HEK293 (cell line): ENCODE measurements around the gene FOXM1.

Source experiments
- BCL11B ChIP-seq: fragments of 450-650 bp; formaldehyde crosslinking; IDR thresholded peaks from 2 replicates; pipeline ENCODE4 v1.5.1; 2016; ENCODE audit warnings: low read depth, missing biosample characterization, missing genetic modification characterization
- GFI1B ChIP-seq: fragments of 450-650 bp; formaldehyde crosslinking; IDR thresholded peaks from 2 replicates; pipeline ENCODE4 v1.5.1; 2016; ENCODE audit warnings: missing biosample characterization, missing genetic modification characterization
- HOXA7 ChIP-seq: sonication (generic); formaldehyde crosslinking; IDR thresholded peaks from 2 replicates; pipeline ENCODE4 v1.8.1; 2022; ENCODE audit warnings: missing genetic modification reagents, borderline replicate concordance
- HOXC10 ChIP-seq: sonication (generic); formaldehyde crosslinking; IDR thresholded peaks from 2 replicates; pipeline ENCODE4 v1.8.1; 2023; ENCODE audit warnings: mild to moderate bottlenecking, missing genetic modification reagents
- KLF9 ChIP-seq: fragments of 450-650 bp; formaldehyde crosslinking; IDR thresholded peaks from 2 replicates; pipeline ENCODE4 v1.5.1; 2016; ENCODE audit warnings: missing biosample characterization, missing genetic modification characterization, low read depth
- PRDM1 ChIP-seq: fragments of 450-650 bp; formaldehyde crosslinking; IDR thresholded peaks from 2 replicates; pipeline ENCODE4; 2016; ENCODE audit warnings: missing biosample characterization, missing genetic modification characterization
- SP2 ChIP-seq: fragments of 450-650 bp; formaldehyde crosslinking; IDR thresholded peaks from 2 replicates; pipeline ENCODE4 v1.5.1; 2016; ENCODE audit warnings: missing biosample characterization, missing genetic modification characterization
- YY1 ChIP-seq: fragments of 450-650 bp; formaldehyde crosslinking; IDR thresholded peaks from 2 replicates; pipeline ENCODE4 v1.5.1; 2018; ENCODE audit warnings: missing biosample characterization, missing genetic modification characterization
- ZBTB1 ChIP-seq: fragments of 450-650 bp; formaldehyde crosslinking; IDR thresholded peaks from 2 replicates; pipeline ENCODE4 v1.5.1; 2016; ENCODE audit warnings: missing biosample characterization, missing genetic modification characterization
- ZBTB48 ChIP-seq: fragments of 450-650 bp; formaldehyde crosslinking; IDR thresholded peaks from 2 replicates; pipeline ENCODE4 v1.5.1; 2016; ENCODE audit warnings: missing biosample characterization, missing genetic modification characterization
- ZNF114 ChIP-seq: fragments of 450-650 bp; formaldehyde crosslinking; IDR thresholded peaks from 2 replicates; pipeline ENCODE4 v1.5.0; 2017; ENCODE audit warnings: missing biosample characterization, missing genetic modification characterization
- ZNF140 ChIP-seq: fragments of 450-650 bp; formaldehyde crosslinking; IDR thresholded peaks from 2 replicates; pipeline ENCODE4 v1.5.1; 2016; ENCODE audit warnings: missing biosample characterization, missing genetic modification characterization
- ZNF292 ChIP-seq: fragments of 450-650 bp; formaldehyde crosslinking; IDR thresholded peaks from 2 replicates; pipeline ENCODE4 v1.5.1; 2016; ENCODE audit warnings: low read depth, missing biosample characterization, missing genetic modification characterization, borderline replicate concordance
- ZNF324 ChIP-seq: fragments of 450-650 bp; formaldehyde crosslinking; IDR thresholded peaks from 2 replicates; pipeline ENCODE4 v1.5.1; 2016; ENCODE audit warnings: missing biosample characterization, missing genetic modification characterization
- ZNF335 ChIP-seq: fragments of 450-650 bp; formaldehyde crosslinking; conservative IDR thresholded peaks from 2 replicates; pipeline ENCODE4 v1.5.1; 2016; ENCODE audit warnings: missing biosample characterization, missing genetic modification characterization
- ZNF514 ChIP-seq: fragments of 450-650 bp; formaldehyde crosslinking; IDR thresholded peaks from 2 replicates; pipeline ENCODE4 v1.5.1; 2016; ENCODE audit warnings: missing biosample characterization, missing genetic modification characterization
- ZNF571 ChIP-seq: fragments of 450-650 bp; formaldehyde crosslinking; IDR thresholded peaks from 2 replicates; pipeline ENCODE4 v1.5.0; 2017; ENCODE audit warnings: missing biosample characterization, missing genetic modification characterization
- ZNF768 ChIP-seq: fragments of 450-650 bp; formaldehyde crosslinking; IDR thresholded peaks from 2 replicates; pipeline ENCODE4 v1.5.1; 2018; ENCODE audit warnings: missing biosample characterization, mild to moderate bottlenecking, missing genetic modification characterization
- ZNF777 ChIP-seq: fragments of 450-650 bp; formaldehyde crosslinking; IDR thresholded peaks from 2 replicates; pipeline ENCODE4 v1.5.1; 2017; ENCODE audit warnings: missing biosample characterization, missing genetic modification characterization, borderline replicate concordance
- TF ChIP-seq, protein P1 (sequence below): fragments of 450-650 bp; formaldehyde crosslinking; IDR thresholded peaks from 2 replicates; pipeline ENCODE4 v1.5.1; 2016; ENCODE audit warnings: missing biosample characterization, missing genetic modification characterization
- TF ChIP-seq, protein P2 (sequence below): fragments of 450-650 bp; formaldehyde crosslinking; IDR thresholded peaks from 2 replicates; pipeline ENCODE4; 2016; ENCODE audit warnings: missing biosample characterization, missing genetic modification characterization
- TF ChIP-seq, protein P3 (sequence below): fragments of 450-650 bp; formaldehyde crosslinking; IDR thresholded peaks from 2 replicates; pipeline ENCODE4 v1.5.1; 2016; ENCODE audit warnings: missing biosample characterization, missing genetic modification characterization, low read depth
- TF ChIP-seq, protein P4 (sequence below): fragments of 450-650 bp; formaldehyde crosslinking; optimal IDR thresholded peaks from 2 replicates; pipeline ENCODE3; 2016; ENCODE audit warnings: missing biosample characterization, mild to moderate bottlenecking, missing genetic modification characterization
- TF ChIP-seq, protein P5 (sequence below): fragments of 450-650 bp; formaldehyde crosslinking; IDR thresholded peaks from 2 replicates; pipeline ENCODE4 v1.5.1; 2016; ENCODE audit warnings: missing biosample characterization, missing genetic modification characterization, borderline replicate concordance
- TF ChIP-seq, protein P6 (sequence below): fragments of 450-650 bp; formaldehyde crosslinking; IDR thresholded peaks from 2 replicates; pipeline ENCODE4 v1.5.1; 2016; ENCODE audit warnings: missing biosample characterization, missing genetic modification characterization
- TF ChIP-seq, protein P7 (sequence below): fragments of 450-650 bp; formaldehyde crosslinking; IDR thresholded peaks from 2 replicates; pipeline ENCODE4 v1.5.1; 2017; ENCODE audit warnings: missing biosample characterization, missing genetic modification characterization

FOXM1 gene

DNA sequence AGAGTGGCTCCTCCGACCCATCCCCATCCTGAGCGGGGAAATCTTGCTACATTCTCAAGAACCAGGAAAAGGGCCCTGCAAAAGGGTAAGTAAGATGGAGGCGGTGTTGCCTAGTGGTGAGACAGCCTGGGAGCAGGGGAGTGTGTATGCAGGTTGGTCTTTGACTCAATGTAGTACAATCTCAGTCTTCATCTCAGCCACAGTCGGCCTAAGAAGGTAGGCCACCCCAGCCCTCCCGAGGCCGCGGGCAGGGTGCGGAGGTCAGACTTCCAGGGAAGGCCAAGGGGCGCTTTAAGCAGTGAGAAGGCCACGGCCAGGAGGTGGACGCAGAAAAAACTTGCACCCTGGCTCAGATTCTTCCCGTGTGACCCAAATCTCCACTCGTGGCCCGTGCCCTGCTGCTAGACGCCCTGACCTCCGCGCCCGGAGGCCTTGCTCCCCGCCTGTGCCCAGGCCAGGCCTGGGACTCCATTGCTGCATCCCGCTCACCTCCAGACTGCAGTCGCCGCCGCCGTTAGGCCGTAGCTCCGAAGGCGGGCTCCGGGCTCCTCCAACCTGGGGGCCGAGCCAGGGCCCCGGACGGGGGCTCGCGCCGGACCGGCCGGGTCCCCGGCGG lies 435 bp downstream of the FOXM1 start (continued):
- TF ChIP-seq, protein P1, sequence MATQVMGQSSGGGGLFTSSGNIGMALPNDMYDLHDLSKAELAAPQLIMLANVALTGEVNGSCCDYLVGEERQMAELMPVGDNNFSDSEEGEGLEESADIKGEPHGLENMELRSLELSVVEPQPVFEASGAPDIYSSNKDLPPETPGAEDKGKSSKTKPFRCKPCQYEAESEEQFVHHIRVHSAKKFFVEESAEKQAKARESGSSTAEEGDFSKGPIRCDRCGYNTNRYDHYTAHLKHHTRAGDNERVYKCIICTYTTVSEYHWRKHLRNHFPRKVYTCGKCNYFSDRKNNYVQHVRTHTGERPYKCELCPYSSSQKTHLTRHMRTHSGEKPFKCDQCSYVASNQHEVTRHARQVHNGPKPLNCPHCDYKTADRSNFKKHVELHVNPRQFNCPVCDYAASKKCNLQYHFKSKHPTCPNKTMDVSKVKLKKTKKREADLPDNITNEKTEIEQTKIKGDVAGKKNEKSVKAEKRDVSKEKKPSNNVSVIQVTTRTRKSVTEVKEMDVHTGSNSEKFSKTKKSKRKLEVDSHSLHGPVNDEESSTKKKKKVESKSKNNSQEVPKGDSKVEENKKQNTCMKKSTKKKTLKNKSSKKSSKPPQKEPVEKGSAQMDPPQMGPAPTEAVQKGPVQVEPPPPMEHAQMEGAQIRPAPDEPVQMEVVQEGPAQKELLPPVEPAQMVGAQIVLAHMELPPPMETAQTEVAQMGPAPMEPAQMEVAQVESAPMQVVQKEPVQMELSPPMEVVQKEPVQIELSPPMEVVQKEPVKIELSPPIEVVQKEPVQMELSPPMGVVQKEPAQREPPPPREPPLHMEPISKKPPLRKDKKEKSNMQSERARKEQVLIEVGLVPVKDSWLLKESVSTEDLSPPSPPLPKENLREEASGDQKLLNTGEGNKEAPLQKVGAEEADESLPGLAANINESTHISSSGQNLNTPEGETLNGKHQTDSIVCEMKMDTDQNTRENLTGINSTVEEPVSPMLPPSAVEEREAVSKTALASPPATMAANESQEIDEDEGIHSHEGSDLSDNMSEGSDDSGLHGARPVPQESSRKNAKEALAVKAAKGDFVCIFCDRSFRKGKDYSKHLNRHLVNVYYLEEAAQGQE (tag by site-specific recombination): no peak
- no peak for TF ChIP-seq ZNF292 (tag by site-specific recombination)
- TF ChIP-seq ZNF768: no peak
- no peak for TF ChIP-seq HOXA7 (CRISPR knock-in tag)
- TF ChIP-seq ZNF140: no peak
- TF ChIP-seq ZNF335 (tag by site-specific recombination): peak; percentile 45
- TF ChIP-seq, protein P2, sequence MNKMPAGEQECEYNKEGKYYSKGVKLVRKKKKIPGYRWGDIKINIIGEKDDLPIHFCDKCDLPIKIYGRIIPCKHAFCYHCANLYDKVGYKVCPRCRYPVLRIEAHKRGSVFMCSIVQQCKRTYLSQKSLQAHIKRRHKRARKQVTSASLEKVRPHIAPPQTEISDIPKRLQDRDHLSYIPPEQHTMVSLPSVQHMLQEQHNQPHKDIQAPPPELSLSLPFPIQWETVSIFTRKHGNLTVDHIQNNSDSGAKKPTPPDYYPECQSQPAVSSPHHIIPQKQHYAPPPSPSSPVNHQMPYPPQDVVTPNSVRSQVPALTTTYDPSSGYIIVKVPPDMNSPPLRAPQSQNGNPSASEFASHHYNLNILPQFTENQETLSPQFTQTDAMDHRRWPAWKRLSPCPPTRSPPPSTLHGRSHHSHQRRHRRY (tag by site-specific recombination): no peak
- no peak for TF ChIP-seq BCL11B
- TF ChIP-seq, protein P3, sequence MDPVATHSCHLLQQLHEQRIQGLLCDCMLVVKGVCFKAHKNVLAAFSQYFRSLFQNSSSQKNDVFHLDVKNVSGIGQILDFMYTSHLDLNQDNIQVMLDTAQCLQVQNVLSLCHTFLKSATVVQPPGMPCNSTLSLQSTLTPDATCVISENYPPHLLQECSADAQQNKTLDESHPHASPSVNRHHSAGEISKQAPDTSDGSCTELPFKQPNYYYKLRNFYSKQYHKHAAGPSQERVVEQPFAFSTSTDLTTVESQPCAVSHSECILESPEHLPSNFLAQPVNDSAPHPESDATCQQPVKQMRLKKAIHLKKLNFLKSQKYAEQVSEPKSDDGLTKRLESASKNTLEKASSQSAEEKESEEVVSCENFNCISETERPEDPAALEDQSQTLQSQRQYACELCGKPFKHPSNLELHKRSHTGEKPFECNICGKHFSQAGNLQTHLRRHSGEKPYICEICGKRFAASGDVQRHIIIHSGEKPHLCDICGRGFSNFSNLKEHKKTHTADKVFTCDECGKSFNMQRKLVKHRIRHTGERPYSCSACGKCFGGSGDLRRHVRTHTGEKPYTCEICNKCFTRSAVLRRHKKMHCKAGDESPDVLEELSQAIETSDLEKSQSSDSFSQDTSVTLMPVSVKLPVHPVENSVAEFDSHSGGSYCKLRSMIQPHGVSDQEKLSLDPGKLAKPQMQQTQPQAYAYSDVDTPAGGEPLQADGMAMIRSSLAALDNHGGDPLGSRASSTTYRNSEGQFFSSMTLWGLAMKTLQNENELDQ: no peak
- no peak for TF ChIP-seq ZBTB48 (tag by site-specific recombination)
- TF ChIP-seq ZNF324 (tag by site-specific recombination): no peak
- TF ChIP-seq PRDM1 (tag by site-specific recombination): peak; percentile 78
- no peak for TF ChIP-seq ZBTB1 (tag by site-specific recombination)
- TF ChIP-seq ZNF114 (tag by site-specific recombination): no peak
- TF ChIP-seq, protein P4, sequence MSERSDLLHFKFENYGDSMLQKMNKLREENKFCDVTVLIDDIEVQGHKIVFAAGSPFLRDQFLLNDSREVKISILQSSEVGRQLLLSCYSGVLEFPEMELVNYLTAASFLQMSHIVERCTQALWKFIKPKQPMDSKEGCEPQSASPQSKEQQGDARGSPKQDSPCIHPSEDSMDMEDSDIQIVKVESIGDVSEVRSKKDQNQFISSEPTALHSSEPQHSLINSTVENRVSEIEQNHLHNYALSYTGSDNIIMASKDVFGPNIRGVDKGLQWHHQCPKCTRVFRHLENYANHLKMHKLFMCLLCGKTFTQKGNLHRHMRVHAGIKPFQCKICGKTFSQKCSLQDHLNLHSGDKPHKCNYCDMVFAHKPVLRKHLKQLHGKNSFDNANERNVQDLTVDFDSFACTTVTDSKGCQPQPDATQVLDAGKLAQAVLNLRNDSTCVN: no peak
- TF ChIP-seq, protein P5, sequence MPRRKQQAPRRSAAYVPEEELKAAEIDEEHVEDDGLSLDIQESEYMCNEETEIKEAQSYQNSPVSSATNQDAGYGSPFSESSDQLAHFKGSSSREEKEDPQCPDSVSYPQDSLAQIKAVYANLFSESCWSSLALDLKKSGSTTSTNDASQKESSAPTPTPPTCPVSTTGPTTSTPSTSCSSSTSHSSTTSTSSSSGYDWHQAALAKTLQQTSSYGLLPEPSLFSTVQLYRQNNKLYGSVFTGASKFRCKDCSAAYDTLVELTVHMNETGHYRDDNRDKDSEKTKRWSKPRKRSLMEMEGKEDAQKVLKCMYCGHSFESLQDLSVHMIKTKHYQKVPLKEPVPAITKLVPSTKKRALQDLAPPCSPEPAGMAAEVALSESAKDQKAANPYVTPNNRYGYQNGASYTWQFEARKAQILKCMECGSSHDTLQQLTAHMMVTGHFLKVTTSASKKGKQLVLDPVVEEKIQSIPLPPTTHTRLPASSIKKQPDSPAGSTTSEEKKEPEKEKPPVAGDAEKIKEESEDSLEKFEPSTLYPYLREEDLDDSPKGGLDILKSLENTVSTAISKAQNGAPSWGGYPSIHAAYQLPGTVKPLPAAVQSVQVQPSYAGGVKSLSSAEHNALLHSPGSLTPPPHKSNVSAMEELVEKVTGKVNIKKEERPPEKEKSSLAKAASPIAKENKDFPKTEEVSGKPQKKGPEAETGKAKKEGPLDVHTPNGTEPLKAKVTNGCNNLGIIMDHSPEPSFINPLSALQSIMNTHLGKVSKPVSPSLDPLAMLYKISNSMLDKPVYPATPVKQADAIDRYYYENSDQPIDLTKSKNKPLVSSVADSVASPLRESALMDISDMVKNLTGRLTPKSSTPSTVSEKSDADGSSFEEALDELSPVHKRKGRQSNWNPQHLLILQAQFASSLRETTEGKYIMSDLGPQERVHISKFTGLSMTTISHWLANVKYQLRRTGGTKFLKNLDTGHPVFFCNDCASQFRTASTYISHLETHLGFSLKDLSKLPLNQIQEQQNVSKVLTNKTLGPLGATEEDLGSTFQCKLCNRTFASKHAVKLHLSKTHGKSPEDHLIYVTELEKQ (tag by site-specific recombination): no peak
- TF ChIP-seq, protein P6, sequence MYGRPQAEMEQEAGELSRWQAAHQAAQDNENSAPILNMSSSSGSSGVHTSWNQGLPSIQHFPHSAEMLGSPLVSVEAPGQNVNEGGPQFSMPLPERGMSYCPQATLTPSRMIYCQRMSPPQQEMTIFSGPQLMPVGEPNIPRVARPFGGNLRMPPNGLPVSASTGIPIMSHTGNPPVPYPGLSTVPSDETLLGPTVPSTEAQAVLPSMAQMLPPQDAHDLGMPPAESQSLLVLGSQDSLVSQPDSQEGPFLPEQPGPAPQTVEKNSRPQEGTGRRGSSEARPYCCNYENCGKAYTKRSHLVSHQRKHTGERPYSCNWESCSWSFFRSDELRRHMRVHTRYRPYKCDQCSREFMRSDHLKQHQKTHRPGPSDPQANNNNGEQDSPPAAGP: no peak
- no peak for TF ChIP-seq HOXC10 (CRISPR knock-in tag)
- no peak for TF ChIP-seq ZNF571 (tag by site-specific recombination)
- TF ChIP-seq ZNF514: no peak
- TF ChIP-seq ZNF777 (tag by site-specific recombination): no peak
- TF ChIP-seq, protein P7, sequence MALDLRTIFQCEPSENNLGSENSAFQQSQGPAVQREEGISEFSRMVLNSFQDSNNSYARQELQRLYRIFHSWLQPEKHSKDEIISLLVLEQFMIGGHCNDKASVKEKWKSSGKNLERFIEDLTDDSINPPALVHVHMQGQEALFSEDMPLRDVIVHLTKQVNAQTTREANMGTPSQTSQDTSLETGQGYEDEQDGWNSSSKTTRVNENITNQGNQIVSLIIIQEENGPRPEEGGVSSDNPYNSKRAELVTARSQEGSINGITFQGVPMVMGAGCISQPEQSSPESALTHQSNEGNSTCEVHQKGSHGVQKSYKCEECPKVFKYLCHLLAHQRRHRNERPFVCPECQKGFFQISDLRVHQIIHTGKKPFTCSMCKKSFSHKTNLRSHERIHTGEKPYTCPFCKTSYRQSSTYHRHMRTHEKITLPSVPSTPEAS (tag by site-specific recombination): no peak
- TF ChIP-seq KLF9 (tag by site-specific recombination): no peak
- 0 out of 2 replicates have a peak, but pooled peaks have one; percentile 11 for TF ChIP-seq GFI1B (tag by site-specific recombination)
- TF ChIP-seq SP2: no peak
- peak; percentile 71 for TF ChIP-seq YY1 (tag by site-specific recombination)
